DMS114 treated with DMSO at 0.1 percent for 48 hours (cell line): ENCODE data around the gene TNIP1.
A peak's percentile ranks its signal among the peaks of the same experiment; 100 is the strongest.

Source experiments
- DNase-seq: peaks from one replicate; lab custom pipeline; 2025; ENCODE audit not compliant: unreplicated experiment; lab: John Stamatoyannopoulos, UW

TNIP1 gene

GRCh38 chr5:151066920-151067319, 13.9 kb downstream of the TNIP1 start:
- no peak for DNase-seq

DNA sequence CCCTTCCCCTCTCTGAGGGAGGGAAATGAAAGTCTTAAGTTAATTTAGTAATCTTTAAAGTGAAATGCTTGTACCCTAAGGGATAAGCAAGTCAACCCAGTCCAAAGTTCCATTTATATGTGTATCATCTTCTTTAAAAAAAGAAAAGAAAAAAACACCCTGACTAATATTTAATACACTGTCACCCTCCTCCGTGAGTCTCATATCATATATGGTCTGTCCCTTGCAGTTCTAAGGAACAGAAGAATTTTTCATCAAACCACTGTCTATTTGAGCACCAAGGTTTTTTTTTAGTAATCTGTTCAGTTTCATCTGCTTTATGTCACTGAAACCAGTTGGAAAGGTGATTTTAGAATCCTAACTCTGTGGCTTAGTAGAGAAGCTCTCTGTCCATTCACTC, 15.2 kb downstream of the TNIP1 start:
- DNase-seq: no peak

GRCh38 chr5:151064916-151065499, 15.8 kb downstream of the TNIP1 start:
- DNase-seq: no peak

GRCh38 chr5:151063142-151063989, 17.5 kb downstream of the TNIP1 start:
- no peak for DNase-seq

- no peak for DNase-seq
Measured at GRCh38 chr5:151062405-151063141, 18.3 kb downstream of the TNIP1 start.

GRCh38 chr5:151060742-151061141, 20.1 kb downstream of the TNIP1 start:
- no peak for DNase-seq

GRCh38 chr5:151058891-151059489, 21.8 kb downstream of the TNIP1 start:
- DNase-seq: no peak

- DNase-seq: no peak
Measured at GRCh38 chr5:151058301-151058700, 22.5 kb downstream of the TNIP1 start.

GRCh38 chr5:151056379-151057325, 24.2 kb downstream of the TNIP1 start:
- no peak for DNase-seq

- DNase-seq: no peak
Measured at GRCh38 chr5:151055336-151055735, 25.5 kb downstream of the TNIP1 start.

- DNase-seq: no peak
Measured at GRCh38 chr5:151054709-151055108, 26.1 kb downstream of the TNIP1 start.

- no peak for DNase-seq
Measured at GRCh38 chr5:151053796-151054462, 26.9 kb downstream of the TNIP1 start.

GRCh38 chr5:151052836-151053235, 28.0 kb downstream of the TNIP1 start:
- no peak for DNase-seq

GRCh38 chr5:151051931-151052608, 28.8 kb downstream of the TNIP1 start:
- DNase-seq: no peak

GRCh38 chr5:151051066-151051930, 29.5 kb downstream of the TNIP1 start:
- DNase-seq: peak; percentile 70

DNA sequence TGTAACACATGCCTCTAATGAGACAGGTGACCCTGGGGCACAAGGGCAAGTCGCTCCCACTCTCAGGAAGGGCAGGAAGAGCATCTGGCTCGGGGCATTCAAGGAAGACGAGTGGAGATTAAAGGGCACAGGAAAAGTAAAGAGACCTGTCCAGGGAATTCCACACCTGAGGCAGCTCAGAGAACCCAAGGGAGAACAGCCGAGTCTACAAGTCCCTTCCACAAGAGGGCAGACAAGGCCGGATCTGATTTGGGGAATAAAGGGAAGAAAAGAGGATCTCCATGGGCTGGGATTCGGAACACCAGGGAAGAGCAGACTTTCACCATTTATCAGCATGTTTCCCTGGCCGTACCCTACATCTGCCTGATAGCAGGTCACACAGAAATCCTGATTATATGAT, 32.3 kb downstream of the TNIP1 start:
- DNase-seq: no peak

- DNase-seq: no peak
Measured at GRCh38 chr5:151047814-151048425, 32.9 kb downstream of the TNIP1 start.
